DND-41 (cell line): ENCODE results near the gene OR52K1.

Experiments
- ATAC-seq: fragments of 200-7000 bp; cut with Tn5 transposase; 3 replicates; pipeline ENCODE4 v1.9.1; 2021; ENCODE audit warnings: low read depth; ENCODE audit not compliant: insufficient read depth
- DNase-seq: peaks from one replicate; pipeline ENCODE4 v3.0.0-alpha.2; 2020
- H2AFZ ChIP-seq: 2 replicates; pipeline ENCODE4 v1.6.0; 2012; ENCODE audit warnings: low read depth, low read length
- H3K27ac ChIP-seq: 2 replicates; pipeline ENCODE4 v1.5.1; 2012; ENCODE audit warnings: low read length, inconsistent platforms
- H3K27me3 ChIP-seq: fragments of 200-600 bp; sonication (generic); 2 replicates; pipeline ENCODE4 v1.6.0; 2012; ENCODE audit warnings: low read length, mild to moderate bottlenecking, inconsistent platforms; ENCODE audit not compliant: insufficient read depth, poor library complexity
- H3K36me3 ChIP-seq: 2 replicates; pipeline ENCODE4 v1.5.1; 2012; ENCODE audit warnings: low read length, inconsistent platforms; ENCODE audit not compliant: insufficient read depth
- H3K4me1 ChIP-seq: 2 replicates; pipeline ENCODE4 v1.5.1; 2012; ENCODE audit warnings: mild to moderate bottlenecking, low read length; ENCODE audit not compliant: insufficient read depth
- H3K4me2 ChIP-seq: 2 replicates; pipeline ENCODE4 v1.6.0; 2012; ENCODE audit warnings: mild to moderate bottlenecking, moderate library complexity, low read length, inconsistent platforms; ENCODE audit not compliant: insufficient read depth
- H3K4me3 ChIP-seq, 2 experiments: fragments of 200-600 bp in 1 of 2; shearing (Covaris generic) in 1 of 2; 2 replicates each; pipeline ENCODE4 v1.5.1; 2012 to 2016; ENCODE audit warnings: inconsistent platforms in 2 of 2, low read length in 2 of 2, mild to moderate bottlenecking in 2 of 2, low read depth in 1 of 2, moderate library complexity in 1 of 2
- H3K79me2 ChIP-seq: 2 replicates; pipeline ENCODE4 v1.6.0; 2012; ENCODE audit warnings: low read length, inconsistent platforms; ENCODE audit not compliant: insufficient read depth
- H3K9ac ChIP-seq: 2 replicates; pipeline ENCODE4 v1.6.0; 2012; ENCODE audit warnings: low read depth, mild to moderate bottlenecking, inconsistent platforms, low read length, moderate library complexity
- H3K9me3 ChIP-seq: 2 replicates; pipeline ENCODE4 v1.5.1; 2012; ENCODE audit warnings: low read length, moderate library complexity, mild to moderate bottlenecking, inconsistent platforms; ENCODE audit not compliant: insufficient read depth, severe bottlenecking
- H4K20me1 ChIP-seq: 2 replicates; pipeline ENCODE4 v1.6.0; 2012; ENCODE audit warnings: low read length; ENCODE audit not compliant: insufficient read depth
- CTCF ChIP-seq: IDR thresholded peaks from 2 replicates; pipeline ENCODE4 v1.5.1; 2012; ENCODE audit warnings: borderline replicate concordance, low read length, moderate library complexity, mild to moderate bottlenecking; ENCODE audit not compliant: poor library complexity, severe bottlenecking; ENCODE audit errors: extremely low read depth
- EZH2 ChIP-seq: IDR thresholded peaks from 3 replicates; pipeline ENCODE4 v1.6.1; 2012; ENCODE audit warnings: borderline replicate concordance, low read depth, mild to moderate bottlenecking, moderate library complexity, low read length, inconsistent platforms; ENCODE audit not compliant: severe bottlenecking

The OR52K1 gene

GRCh38 chr11:4482445-4482844 lies at the start of gene OR52K1:
Gene OR52K1, plus strand, starts transcription at chr11:4482646. Its CDS starts 6,255 bp downstream, at chr11:4488901.
- Histone ChIP-seq H3K27me3 (peaks cover 46% of the 10 kb centered on the region), H3K4me2 (no peak within 1 kb of the TSS), H3K79me2 (no peaks in the 10 kb centered on the region), H3K4me1 (no peaks in the 10 kb centered on the region), H2AFZ (no peak within 1 kb of the TSS), H3K4me3 (no peak within 1 kb of the TSS), H3K36me3 (no peaks in the 10 kb centered on the region), H4K20me1 (no peaks in the 10 kb centered on the region), H3K9me3 (no peaks in the 10 kb centered on the region), H3K9ac (no peak within 1 kb of the TSS), H3K27ac (no peak within 1 kb of the TSS)
- TF ChIP-seq EZH2, result no peak
- no peak for TF ChIP-seq CTCF
- no peak for DNase-seq
- ATAC-seq, result no peak

- no peaks in the 10 kb centered on the region for H3K36me3 ChIP-seq
- no peaks in the 10 kb centered on the region for H3K9me3 ChIP-seq
- H3K27ac ChIP-seq, result no peak overlapping the region
- no peak overlapping the region for H2AFZ ChIP-seq
- H4K20me1 ChIP-seq, result no peaks in the 10 kb centered on the region
- H3K4me1 ChIP-seq, result no peaks in the 10 kb centered on the region
- ATAC-seq (no peak), DNase-seq (no peak)
- no peak for TF ChIP-seq EZH2
- no peak for TF ChIP-seq CTCF
- no peak overlapping the region for H3K9ac ChIP-seq
- H3K27me3 ChIP-seq, result peaks cover 6% of the 10 kb centered on the region
- no peak overlapping the region for H3K4me2 ChIP-seq
- H3K79me2 ChIP-seq, result no peaks in the 10 kb centered on the region
- H3K4me3 ChIP-seq, result no peak overlapping the region
Observed at GRCh38 chr11:4433856-4434255, 48.6 kb upstream of the OR52K1 start.

GRCh38 chr11:4436411-4436810 lies 46.0 kb upstream of the OR52K1 start:
- H2AFZ ChIP-seq, result no peak overlapping the region
- no peaks in the 10 kb centered on the region for H3K79me2 ChIP-seq
- H3K36me3 ChIP-seq, result no peaks in the 10 kb centered on the region
- H3K4me3 ChIP-seq, result no peak overlapping the region
- TF ChIP-seq EZH2 (no peak), CTCF (no peak)
- no peak overlapping the region for H3K27ac ChIP-seq
- no peaks in the 10 kb centered on the region for H3K4me1 ChIP-seq
- DNase-seq, result no peak
- no peaks in the 10 kb centered on the region for H3K9me3 ChIP-seq
- no peak overlapping the region for H3K4me2 ChIP-seq
- no peaks in the 10 kb centered on the region for H4K20me1 ChIP-seq
- H3K9ac ChIP-seq, result no peak overlapping the region
- no peak for ATAC-seq
- H3K27me3 ChIP-seq, result no peaks in the 10 kb centered on the region

- no peak for TF ChIP-seq EZH2
- TF ChIP-seq CTCF, result no peak
- Histone ChIP-seq H3K27me3 (peaks cover 11% of the 10 kb centered on the region), H3K79me2 (no peaks in the 10 kb centered on the region), H3K4me2 (no peak overlapping the region), H3K9me3 (no peaks in the 10 kb centered on the region), H3K9ac (no peak overlapping the region), H3K36me3 (no peaks in the 10 kb centered on the region), H4K20me1 (no peaks in the 10 kb centered on the region), H3K27ac (no peak overlapping the region), H3K4me3 (no peak overlapping the region), H3K4me1 (no peaks in the 10 kb centered on the region), H2AFZ (no peak overlapping the region)
- DNase-seq (no peak), ATAC-seq (no peak)
Observed at GRCh38 chr11:4441515-4441914, 40.9 kb upstream of the OR52K1 start.
